K562 (cell line): ENCODE results near the gene ANKH. TPM values are rescaled to one million over a fixed set of nuclear protein-coding genes. Genes with fewer than 3 reads are reported as not detected.

Source experiments
- CBX5 ChIP-seq: IDR thresholded peaks from 2 replicates; pipeline ENCODE4 v1.6.1; 2014; ENCODE audit warnings: low read depth, borderline replicate concordance
- CXXC5 ChIP-seq: fragments of 250-450 bp; sonication (Bioruptor Pico); IDR thresholded peaks from 2 replicates; pipeline ENCODE4 v1.8.0; 2022; ENCODE audit warnings: inconsistent platforms, mild to moderate bottlenecking, moderate library complexity
- FOXK1 ChIP-seq: sonication (generic); formaldehyde crosslinking; IDR thresholded peaks from 2 replicates; pipeline ENCODE4 v1.8.0; 2022; ENCODE audit warnings: missing genetic modification reagents, mild to moderate bottlenecking, borderline replicate concordance
- FOXM1 ChIP-seq, 2 experiments: fragments of 450-650 bp in 1 of 2; sonication (generic) in 1 of 2; formaldehyde crosslinking in 1 of 2; IDR thresholded peaks; 2 replicates each; pipeline versions ENCODE4 v1.6.1 to v1.9.0; 2017 to 2022; ENCODE audit warnings: low read depth in 2 of 2, mild to moderate bottlenecking in 2 of 2, missing genetic modification reagents in 1 of 2, moderate library complexity in 1 of 2
- KDM2B ChIP-seq: fragments of 250-450 bp; sonication (Bioruptor Pico); IDR thresholded peaks from 2 replicates; pipeline ENCODE4 v1.8.0; 2021; ENCODE audit warnings: mild to moderate bottlenecking, moderate library complexity
- MAZ ChIP-seq, 2 experiments: fragments of 450-650 bp in 1 of 2; sonication (generic) in 1 of 2; formaldehyde crosslinking; IDR thresholded peaks in 1 of 2; conservative IDR thresholded peaks in 1 of 2; 2 replicates each; pipeline versions ENCODE4 v1.4.0 to v1.5.0; 2020; ENCODE audit warnings: mild to moderate bottlenecking in 1 of 2, missing genetic modification reagents in 1 of 2
- POLR2G ChIP-seq: fragments of 200-400 bp; formaldehyde crosslinking; IDR thresholded peaks from 2 replicates; pipeline ENCODE4 v1.6.1; 2017; ENCODE audit warnings: low read depth, mild to moderate bottlenecking, antibody characterized with exemption, low read length, moderate library complexity
- ZC3H8 ChIP-seq: fragments of 450-650 bp; IDR thresholded peaks from 2 replicates; pipeline ENCODE4 v1.6.1; 2017
- ZNF197 ChIP-seq: fragments of 200-800 bp; sonication (Bioruptor generic); IDR thresholded peaks from 2 replicates; pipeline ENCODE4 v1.6.1; 2016; ENCODE audit warnings: low read depth, missing genetic modification characterization, missing compliant biosample characterization
- ZNF311 ChIP-seq: fragments of 250-450 bp; sonication (Bioruptor Pico); IDR thresholded peaks from 2 replicates; pipeline ENCODE4 v1.4.0; 2020; ENCODE audit warnings: mild to moderate bottlenecking, moderate library complexity
- ZNF695 ChIP-seq: fragments of 450-650 bp; formaldehyde crosslinking; IDR thresholded peaks from 2 replicates; pipeline ENCODE4 v1.4.0; 2020; ENCODE audit warnings: mild to moderate bottlenecking, moderate library complexity
- polyA plus RNA-seq, 8 experiments: library from polyadenylated mRNA; depleted of rRNA in 4 of 8; stranded (reverse) in 5 of 8; unstranded in 3 of 8; fragments of >200 nt; fragmentation: Nextera tagmentation in 2 of 8; fragmentation: Illumina TruSeq in 1 of 8; extraction: Ambion mirVana in 2 of 8; extraction: Trizol in 1 of 8; gene quantifications; 2 replicates each; pipeline versions ENCODE4 v1.2.1 to v1.2.3, GENCODE V29; 2011 to 2014; ENCODE audit warnings: inconsistent platforms in 1 of 8, missing spikeins in 1 of 8
- total RNA-seq, 7 experiments: library from RNA; depleted of rRNA in 6 of 7; stranded (reverse); fragments of >200 nt in 6 of 7; fragmentation: Illumina TruSeq in 2 of 7; extraction: Trizol in 2 of 7; gene quantifications; 2 replicates each; pipeline versions ENCODE4 v1.2.1 to v1.2.3, GENCODE V29; 2011 to 2021; ENCODE audit warnings: low replicate concordance in 1 of 7
- TF ChIP-seq, protein P1 (sequence below): fragments of 450-650 bp; conservative IDR thresholded peaks from 2 replicates; pipeline ENCODE4 v1.6.1; 2016; ENCODE audit warnings: missing genetic modification characterization, low read depth, mild to moderate bottlenecking, missing compliant biosample characterization, moderate library complexity
- TF ChIP-seq, protein P2 (sequence below), 2 experiments: fragments of 200-800 bp in 1 of 2; sonication (Bioruptor generic) in 1 of 2; sonication (generic) in 1 of 2; formaldehyde crosslinking in 1 of 2; IDR thresholded peaks in 1 of 2; conservative IDR thresholded peaks in 1 of 2; 2 replicates each; pipeline versions ENCODE4 v1.5.0 to v1.6.1; 2016 to 2020; ENCODE audit warnings: missing compliant biosample characterization in 1 of 2, missing genetic modification characterization in 1 of 2, missing genetic modification reagents in 1 of 2

ANKH gene
- total and polyA plus RNA-seq, 9 of the 15 experiments (the other 6 are each of a cell fraction or from before 2014, with no cell fraction given), result 0.79 to 12.2 (median 4.5) TPM

DNA sequence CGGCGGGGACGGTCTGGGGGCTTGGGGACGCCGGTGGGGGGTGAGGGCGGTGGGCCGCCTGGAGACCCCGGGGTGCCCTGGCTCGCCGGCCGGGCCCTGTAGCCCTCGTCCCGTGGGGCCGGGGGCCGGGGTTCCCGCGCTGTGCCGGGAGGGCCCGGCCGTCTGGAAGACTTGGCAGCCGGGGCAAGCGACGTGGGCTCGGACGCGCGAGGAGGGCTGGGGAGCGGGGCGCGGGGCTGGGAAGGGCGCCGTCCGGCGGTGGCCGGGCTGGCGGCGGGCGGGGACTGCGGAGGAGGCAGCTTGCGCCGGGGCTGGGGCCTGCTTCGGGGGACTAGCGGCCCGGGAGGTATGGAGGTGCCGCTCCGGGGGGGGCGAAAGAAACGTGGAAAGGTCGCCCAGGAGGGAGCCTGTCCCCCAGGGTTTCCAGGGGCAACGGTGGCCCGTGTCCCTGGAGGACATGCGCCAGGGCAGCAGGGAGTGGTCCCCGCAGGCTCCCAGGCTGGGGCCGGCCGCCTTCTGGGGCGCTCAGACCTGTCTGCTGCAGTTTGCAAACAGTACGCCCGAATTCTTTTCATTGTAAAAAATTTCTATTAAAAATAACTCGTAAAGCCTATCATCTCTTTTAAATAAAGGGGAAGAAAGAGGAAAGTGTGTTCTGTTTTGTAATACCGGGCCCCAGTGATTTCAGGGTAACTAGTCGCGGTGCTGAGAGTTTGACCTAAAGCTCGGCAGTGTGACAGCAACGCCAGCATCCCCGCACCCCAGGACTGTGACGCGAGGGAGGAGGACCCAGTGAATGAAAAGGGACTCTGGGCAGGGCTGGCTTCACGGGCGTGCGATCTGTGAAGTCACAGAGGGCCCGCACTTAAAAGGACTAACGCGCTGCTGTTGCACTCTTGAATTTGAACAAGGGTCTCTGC is 752 bp upstream of the ANKH start (continued):
- TF ChIP-seq, protein P1, sequence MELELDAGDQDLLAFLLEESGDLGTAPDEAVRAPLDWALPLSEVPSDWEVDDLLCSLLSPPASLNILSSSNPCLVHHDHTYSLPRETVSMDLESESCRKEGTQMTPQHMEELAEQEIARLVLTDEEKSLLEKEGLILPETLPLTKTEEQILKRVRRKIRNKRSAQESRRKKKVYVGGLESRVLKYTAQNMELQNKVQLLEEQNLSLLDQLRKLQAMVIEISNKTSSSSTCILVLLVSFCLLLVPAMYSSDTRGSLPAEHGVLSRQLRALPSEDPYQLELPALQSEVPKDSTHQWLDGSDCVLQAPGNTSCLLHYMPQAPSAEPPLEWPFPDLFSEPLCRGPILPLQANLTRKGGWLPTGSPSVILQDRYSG (tag), result no peak
- TF ChIP-seq CBX5, result no peak
- no peak for TF ChIP-seq FOXK1
- TF ChIP-seq ZNF311, result no peak
- no peak for TF ChIP-seq ZNF197 (CRISPR knock-in tag)
- TF ChIP-seq ZNF695, result no peak
- no peak for TF ChIP-seq FOXM1 (IDR thresholded peaks at IDR 0.05; ENCODE audit: low read depth)
- no peak for TF ChIP-seq FOXM1 (CRISPR knock-in tag; IDR thresholded peaks at IDR 0.05; ENCODE audit: low read depth)
- TF ChIP-seq CXXC5 (CRISPR knock-in tag), result no peak
- no peak for TF ChIP-seq KDM2B (CRISPR knock-in tag)
- TF ChIP-seq MAZ (CRISPR knock-in tag; conservative IDR thresholded peaks at IDR 0.05 in 1 of 2, IDR thresholded peaks at IDR 0.05 in 1 of 2), result peak in 1 of 2 experiments; percentile 38; a peak in 1 of 4 replicates
- TF ChIP-seq POLR2G, result 0 out of 2 replicates have a peak, but pooled peaks have one; percentile 25
- no peak for TF ChIP-seq ZC3H8
- TF ChIP-seq, protein P2, sequence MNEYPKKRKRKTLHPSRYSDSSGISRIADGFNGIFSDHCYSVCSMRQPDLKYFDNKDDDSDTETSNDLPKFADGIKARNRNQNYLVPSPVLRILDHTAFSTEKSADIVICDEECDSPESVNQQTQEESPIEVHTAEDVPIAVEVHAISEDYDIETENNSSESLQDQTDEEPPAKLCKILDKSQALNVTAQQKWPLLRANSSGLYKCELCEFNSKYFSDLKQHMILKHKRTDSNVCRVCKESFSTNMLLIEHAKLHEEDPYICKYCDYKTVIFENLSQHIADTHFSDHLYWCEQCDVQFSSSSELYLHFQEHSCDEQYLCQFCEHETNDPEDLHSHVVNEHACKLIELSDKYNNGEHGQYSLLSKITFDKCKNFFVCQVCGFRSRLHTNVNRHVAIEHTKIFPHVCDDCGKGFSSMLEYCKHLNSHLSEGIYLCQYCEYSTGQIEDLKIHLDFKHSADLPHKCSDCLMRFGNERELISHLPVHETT (CRISPR knock-in tag; conservative IDR thresholded peaks at IDR 0.05 in 1 of 2, IDR thresholded peaks at IDR 0.05 in 1 of 2), result no peak
